ACHN (cell line): ENCODE data around the gene ALDH6A1.
A peak's percentile ranks its signal among the peaks of the same experiment; 100 is the strongest.
"Not testable (repeated sequence)": the region's sequence is repeated elsewhere in the genome, so short reads cannot be mapped to it uniquely, and the experiment has no call there.

Experiments
- DNase-seq: peaks from one replicate; pipeline ENCODE4 v3.0.0-alpha.2; 2015
- in situ Hi-C: cut with HindIII; loops from 2 replicates; pipeline ENCODE4 v1.10.0; 2017; ENCODE audit warnings: low sequenced_read_pairs, low pct_ligation_motif_present, low pct_unique_long_range_greater_than_20kb

ALDH6A1 gene

DNA sequence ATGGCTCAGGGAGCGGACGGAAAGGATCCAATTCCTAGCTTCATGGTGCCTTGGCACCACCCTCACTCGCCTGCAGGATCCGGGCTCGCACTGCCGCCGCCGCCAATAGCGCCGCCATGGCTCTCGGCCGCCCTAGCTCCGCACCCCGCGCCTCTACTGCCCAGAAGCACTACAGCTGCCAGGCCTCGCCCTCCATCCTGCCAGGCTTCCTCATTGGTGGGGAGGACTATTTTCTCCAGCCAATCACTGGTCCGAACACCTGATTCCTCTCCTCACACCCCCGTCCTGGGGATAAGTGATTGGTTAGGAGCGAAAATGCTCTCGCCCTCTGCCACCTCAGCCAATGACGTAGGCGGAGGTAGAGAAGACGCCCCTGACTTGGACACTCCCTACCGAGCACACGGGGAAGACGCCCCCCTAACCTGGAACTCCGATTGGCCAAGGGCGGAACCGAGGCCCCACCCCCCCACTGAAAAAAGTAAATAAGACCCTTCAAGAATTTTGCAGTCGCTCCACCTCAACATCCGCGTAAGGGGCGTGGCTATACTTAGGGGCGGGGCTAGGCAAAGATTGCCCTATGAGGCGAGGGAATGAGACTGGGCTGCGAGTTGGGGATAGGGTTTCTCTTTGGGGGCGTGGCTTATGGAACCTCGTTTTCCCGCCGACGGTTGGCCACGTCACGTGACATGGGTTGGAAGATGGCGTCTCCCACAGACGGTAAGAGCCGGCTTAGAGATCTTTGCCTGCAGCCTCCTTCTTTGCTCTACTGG, at the start of gene ALDH6A1, which contains the start of gene LIN52:
ALDH6A1 (minus strand) TSS at position 177 of the 770 bp plus-strand sequence; CDS start at position 118, 59 bp downstream.
LIN52 (plus strand) TSS at position 680 of the 770 bp plus-strand sequence; CDS start at position 699, 19 bp downstream.
- in situ Hi-C loops: no loop called here

DNA sequence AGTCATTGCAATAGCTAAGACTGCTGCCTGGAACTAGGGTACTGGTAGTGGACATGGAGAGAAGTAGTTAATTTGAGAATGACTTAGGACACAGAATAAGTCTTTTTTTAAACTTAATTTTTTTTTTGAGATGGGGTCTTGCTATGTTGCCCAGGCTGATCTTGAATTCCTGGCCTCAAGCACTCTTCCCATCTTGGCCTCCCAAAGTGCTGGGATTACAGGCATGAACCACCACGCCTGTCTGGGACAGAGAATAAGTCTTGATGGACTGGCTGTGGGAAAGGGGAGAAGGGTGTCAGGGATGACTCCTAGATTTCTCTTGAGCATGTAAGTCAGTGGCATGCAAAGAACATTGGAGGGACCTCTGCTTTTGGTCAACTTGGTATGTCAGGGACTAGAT, 43.4 kb upstream of the ALDH6A1 start:
- in situ Hi-C loops: no loop called here
- DNase-seq: no peak

More for the DNA sequence above, at the start of gene ALDH6A1, which contains the start of gene LIN52:
- peak; percentile 99 for DNase-seq

DNA sequence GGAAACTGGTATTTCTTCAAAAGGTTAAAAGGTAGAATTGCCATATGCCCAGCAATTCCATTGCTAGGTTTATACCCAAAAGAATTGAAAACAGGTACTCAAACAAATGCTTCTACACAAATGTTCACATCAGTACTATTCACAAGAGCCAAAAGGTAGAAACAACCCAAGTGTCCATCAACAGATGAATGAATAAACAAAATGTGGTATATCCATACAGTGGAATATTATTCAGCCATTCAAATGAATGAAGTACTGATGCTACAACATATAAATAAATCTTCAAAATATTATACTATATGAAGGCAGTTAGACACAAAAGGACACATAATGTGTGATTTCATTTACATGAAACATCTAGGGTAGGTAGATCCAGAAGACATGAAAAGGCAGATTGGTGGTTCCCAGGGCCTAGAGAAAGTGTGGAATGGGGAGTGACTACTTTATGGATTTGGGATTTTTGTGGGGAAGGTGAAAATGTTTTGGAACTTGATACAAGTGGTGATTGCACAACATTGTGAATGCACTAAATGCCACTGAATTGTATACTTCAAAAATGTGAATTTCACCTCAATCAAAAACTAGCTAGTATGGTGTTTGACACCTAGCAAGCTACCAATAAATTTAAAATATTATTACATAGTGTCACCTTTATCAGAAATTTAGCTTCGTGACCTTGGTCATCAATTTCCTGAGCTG, 42.2 kb upstream of the ALDH6A1 start:
- in situ Hi-C loops: no loop called here

DNA sequence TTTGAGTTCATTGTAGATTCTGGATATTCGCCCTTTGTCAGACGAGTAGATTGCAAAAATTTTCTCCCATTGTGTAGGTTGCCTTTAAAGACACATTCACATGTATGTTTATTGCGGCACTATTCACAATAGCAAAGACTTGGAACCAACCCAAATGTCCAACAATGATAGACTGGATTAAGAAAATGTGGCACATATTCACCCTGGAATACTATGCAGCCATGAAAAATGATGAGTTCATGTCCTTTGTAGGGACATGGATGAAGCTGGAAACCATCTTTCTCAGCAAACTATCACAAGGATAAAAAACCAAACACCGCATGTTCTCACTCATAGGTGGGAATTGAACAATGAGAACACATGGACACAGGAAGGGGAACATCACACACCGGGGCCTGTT, 41.2 kb upstream of the ALDH6A1 start:
- in situ Hi-C loops, DNase-seq: not testable (repeated sequence)

More for the DNA sequence above, 42.2 kb upstream of the ALDH6A1 start:
- no peak for DNase-seq

DNA sequence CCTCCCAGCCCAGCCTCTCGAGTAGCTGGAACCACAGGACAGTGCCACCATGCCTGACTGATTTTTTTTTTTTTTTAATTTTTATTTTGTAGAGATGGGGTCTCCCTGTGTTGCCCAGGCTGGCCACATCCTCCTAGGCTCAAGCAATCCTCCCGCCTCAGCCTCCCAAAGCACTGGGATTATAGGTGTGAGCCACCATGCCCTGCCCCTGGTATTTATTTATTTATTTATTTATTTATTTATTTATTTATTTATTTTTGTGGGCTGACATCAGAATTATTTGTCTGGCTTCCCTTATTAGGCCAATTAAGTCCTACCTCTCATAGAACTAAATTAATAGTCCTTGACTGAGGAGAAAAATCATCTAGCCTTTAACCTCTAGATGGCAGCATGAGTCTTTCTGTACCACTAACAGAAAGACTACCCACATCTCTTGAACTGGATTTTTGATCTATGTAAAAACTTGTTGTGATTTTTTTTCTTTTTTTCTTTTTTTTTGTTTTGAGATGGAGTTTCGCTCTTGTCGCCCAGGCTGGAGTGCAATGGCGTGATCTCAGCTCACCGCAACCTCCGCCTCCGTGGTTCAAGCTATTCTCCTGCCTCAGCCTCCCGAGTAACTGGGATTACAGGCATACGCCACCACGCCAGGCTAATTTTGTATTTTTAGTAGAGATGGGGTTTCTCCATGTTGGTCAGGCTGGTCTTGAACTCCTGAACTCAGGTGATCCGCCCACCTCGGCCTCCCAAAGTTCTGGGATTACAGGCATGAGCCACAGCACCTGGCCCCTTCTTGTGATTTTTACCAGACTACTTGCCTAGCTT, 27.4 kb upstream of the ALDH6A1 start:
- peak; percentile 56 for DNase-seq
- in situ Hi-C loops: loop anchor here (25.0 kb wide), 1 partner anchor 176 kb away; no protein-coding TSS in a partner anchor

DNA sequence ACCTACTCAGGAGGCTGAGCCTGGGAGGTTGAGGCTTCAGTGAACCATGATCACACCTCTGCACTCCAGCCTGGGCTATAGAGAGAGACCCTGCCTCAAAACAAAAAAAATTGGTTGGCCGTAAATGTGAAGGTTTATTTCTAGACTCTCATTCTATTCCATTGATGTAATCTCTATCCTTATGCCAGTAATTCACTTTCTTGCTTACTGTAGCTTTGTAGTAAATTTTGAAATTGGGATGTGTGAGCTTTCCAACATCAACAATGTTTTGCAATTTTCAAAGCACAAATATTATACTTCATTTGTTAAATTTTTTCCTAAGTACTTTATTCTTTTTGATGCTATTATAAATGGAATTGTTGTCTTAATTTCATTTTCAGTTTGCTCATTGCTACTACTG, 25.1 kb upstream of the ALDH6A1 start:
- DNase-seq: no peak
- in situ Hi-C loops: loop anchor here (25.0 kb wide), 1 partner anchor 178 kb away; no protein-coding TSS in a partner anchor

DNA sequence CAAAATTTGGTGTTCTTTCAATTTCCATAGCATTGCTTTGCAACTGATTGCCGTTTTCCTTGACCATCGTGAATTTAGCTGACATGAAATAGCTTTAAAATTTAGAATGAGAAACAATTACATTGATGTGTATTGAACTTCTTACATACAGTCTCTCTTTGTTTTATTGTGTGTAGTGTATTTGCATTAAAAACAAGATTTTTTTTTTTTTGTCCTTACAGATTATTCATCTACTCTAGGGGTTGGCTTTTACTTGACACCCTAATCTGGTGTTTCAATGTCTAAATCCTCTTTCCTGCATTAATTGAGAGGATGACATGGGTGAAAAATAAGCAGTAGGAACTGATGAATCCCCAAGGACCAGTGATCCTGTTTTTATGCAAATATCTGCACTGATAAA, 21.1 kb upstream of the ALDH6A1 start:
- DNase-seq: no peak
- in situ Hi-C loops: loop anchor here (25.0 kb wide), 1 partner anchor 182 kb away; no protein-coding TSS in a partner anchor

DNA sequence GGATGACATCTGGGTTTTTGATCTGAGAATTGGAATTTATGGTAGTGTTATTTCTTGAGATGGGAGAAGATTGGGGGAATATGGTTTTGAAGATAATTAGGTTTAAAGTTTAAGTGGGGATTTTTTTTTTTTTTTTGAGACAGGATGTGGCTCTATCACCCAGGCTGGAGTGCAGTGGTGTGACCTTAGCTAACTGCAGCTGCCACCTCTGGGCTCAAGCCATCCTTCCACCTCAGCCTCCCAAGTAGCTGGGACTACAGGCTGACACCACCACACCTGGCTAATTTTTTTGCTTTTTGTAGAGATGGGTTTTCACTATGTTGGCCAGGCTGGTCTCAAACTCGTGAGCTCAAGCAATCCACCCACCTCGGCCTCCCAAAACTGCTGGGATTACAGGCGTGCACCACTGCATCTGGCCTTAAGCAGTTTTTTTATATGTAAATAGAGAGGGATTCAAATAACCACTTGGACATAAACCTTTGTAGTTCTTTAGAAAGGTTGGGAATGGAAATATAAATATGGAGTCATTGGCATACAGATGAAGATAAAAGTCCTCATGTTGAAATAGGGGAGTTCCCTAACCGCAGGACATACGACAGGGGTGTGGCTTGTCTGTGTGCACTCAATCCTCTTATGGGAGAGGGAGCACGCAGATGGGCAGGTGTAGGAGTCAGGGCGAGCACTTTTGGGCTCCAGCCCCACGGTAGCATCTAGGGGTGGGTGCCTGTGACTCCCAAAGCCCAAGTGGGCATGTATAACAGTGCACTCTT, 5.2 kb upstream of the ALDH6A1 start:
- no peak for DNase-seq
- in situ Hi-C loops: no loop called here

DNA sequence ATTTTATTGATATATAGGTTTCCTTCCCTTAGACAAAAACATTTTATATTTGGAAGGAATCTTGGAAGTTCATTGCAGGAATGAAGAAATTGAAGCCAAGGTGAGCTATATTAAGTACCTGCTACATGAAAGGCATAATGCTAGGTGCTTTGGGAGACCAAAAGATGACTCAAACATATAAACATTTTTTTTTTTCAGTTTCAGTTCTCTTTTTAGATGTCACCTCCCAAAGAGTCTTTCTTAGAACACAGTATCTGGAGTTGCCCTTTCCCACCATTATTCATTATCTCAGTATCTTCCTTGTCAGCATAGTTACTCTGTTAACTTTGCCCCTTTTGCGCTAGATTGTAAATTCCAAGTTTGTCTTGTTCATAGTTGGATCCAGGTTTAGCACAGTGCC, 1.6 kb upstream of the ALDH6A1 start:
- in situ Hi-C loops: no loop called here
- DNase-seq: no peak

DNA sequence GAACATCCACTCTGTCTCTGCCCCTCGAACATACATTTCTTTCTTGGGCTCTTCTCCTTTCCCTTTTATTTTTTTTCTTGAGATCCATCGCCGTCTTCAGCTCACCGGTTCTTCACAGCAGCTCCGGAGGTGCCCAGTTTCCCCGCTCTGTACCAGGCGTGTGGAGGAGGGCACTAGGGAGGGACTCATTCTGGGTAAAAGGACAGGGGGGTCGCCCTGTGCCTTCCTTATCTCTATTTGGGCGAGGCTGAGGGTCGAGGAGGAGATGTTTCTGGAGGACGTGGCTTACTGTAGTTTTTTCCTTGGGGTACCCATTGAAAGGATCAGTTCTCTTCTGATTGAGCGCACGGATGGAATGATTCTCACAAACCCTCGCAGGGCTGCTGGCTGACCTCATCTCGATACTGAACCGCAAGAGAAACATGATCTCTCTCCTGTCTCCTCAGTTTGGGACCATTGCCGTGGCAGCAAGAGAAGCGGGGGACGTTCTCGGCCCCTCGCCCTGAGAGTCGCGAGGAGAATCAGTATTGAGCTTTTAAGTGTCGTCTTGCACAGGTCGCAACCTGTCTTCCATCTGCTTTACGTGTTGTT, 889 bp upstream of the ALDH6A1 start:
- in situ Hi-C loops: no loop called here
- peak; percentile 51 for DNase-seq

DNA sequence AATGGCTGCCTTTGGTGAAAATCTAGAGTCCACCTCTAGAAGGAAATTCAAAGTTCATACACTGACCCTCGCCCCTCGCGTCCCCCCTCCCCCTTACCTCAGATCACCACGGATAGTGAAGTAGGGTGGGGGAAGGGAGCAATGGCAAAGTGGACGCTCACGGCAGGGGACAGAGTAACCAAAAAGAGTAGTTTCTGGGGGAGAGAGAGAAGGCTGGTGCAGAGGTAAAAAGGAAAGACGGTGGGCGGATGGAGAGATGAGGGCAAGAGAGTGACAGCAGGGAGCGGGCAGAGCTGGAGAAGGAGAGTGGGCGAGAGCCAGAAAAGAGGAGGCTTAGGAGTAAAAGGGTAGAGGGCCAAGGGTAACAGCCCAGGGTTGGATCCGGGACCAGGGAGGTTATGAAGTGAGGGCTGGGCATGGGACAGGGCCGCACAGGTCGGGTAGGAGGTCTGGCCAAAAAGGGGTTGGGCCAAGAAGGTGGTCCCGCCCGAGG, 423 bp downstream of the ALDH6A1 start:
- in situ Hi-C loops: no loop called here
- DNase-seq: no peak

DNA sequence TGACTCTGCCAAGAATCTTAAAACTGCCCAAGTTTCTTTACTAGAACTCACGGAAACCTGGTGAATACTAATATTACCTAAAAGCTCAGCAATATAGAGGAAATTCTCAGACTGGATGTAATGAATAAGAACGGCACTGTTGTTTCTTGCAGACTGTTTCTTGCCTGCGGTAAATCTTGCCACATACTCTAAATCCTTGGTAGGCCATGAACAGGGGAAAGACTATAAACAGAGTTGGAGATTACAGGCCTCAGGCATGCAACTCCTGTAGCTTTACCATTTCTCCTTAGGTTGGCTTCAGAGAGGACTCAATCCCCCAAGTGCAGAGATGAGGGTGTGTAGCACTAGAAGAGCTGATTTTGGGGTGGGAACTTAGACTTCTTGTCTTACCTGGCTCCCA, 1.1 kb downstream of the ALDH6A1 start:
- in situ Hi-C loops: no loop called here
- DNase-seq: no peak

DNA sequence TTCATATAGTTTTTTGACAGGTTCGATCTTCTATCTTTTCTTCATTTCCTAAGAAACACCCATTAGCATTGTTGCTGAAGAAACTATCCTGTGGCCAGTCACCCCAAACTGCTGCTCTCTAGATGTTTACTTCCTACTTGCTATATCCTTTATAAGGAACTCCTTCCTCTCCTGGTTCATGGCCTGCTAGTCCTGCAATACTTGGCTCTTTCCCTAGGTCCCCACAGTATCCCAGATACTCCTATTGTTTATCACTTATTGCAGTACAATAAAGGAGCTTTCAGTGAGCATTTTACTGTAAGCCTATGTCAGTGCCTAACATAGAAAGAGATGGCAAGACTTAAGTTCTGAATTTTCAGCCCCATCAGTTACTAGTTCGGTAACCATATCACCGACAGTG, 2.8 kb downstream of the ALDH6A1 start:
- no peak for DNase-seq
- in situ Hi-C loops: no loop called here

DNA sequence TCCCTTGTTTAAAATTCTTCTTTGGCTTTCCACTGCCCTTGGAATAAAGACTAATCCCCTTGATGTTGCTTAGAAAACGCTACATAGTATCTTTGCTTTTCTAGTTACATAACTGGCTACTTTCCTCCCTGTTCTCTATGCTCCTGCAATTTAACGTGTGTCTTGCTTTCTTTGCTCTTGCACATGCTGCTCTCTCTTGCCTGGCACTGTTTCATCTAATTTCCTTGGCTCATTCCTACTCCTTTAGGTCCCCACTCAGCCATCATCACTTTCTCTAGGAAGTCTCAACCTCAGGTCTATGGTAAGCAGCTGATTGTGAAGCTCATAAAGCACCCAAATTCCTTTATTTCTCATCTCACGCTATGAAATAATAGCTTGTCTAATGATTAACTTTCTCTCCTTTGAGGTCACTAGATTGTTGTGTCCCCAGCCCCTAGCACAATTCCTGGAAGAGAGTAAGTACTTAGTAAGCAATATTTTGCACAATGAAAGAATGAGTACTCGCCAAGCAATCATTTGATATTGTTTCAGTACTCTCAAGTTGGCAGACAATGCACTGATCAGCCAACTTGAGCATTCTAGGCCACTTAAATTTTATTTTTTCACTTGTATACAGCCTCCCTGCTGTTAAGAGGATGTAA, 3.3 kb downstream of the ALDH6A1 start:
- in situ Hi-C loops: no loop called here
- DNase-seq: peak; percentile 9

DNA sequence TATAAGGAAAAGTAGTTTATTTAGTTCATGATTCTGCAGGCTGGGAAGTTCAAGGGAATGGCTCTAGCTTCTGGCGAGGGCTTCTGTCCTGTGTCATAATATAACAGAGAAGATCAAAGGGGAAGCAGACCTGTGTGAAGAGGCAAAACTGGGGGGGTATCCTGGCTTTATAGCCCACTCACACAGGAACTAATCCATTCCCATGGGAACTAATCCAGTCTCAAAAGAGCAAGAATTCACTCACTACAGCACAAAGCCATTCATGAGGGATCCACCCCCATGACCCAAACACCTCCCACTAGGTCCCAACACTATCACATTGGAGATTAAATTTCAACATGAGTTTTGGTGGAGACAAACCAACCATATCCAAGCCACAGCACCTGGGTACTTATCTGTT, 6.9 kb downstream of the ALDH6A1 start:
- in situ Hi-C loops: no loop called here
- DNase-seq: no peak

DNA sequence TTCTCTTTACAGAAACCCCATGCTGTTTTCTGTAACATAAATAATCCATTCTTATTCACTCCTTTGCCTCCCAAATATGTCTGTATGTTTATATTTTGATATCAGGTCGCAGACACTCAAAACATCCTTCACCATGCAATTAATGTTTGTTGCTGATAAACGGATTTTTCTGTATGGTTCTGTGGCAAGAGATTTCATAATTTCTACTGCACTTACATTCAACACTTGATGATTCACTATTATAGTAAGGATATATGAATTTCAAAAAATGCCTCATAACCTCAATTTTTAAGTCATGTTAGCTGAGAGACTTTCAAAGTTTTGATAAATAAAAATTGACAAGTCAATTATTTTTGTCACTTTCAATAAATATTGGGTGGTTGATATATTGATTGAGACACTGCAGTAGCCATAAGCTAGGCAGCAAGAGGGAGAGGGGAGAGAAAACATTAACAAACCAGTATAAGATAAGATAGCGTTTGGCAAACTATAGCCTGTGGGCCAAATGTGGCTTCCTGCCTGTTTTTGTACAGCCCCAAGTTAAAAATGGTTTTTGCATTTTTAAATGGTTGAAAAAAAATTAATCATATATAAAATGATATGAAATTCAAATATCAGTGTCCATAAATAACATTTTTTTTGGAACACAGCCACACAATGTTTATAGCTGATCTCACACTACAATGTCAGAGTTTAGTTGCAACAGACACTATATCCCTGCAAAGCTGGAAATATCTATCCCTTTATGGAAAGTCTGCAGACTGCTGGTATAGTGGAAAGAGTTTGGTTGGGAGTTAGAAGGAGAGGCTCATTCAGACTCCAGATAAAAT, 18.3 kb downstream of the ALDH6A1 start:
- no peak for DNase-seq
- in situ Hi-C loops: no loop called here
